IMR-90 (cell line): ENCODE measurements around the gene FAT2. TPM values are rescaled to one million over a fixed set of nuclear protein-coding genes. Genes with fewer than 3 reads are reported as not detected.

Experiments
- ATAC-seq: fragments of 200-7000 bp; cut with Tn5 transposase; 2 replicates; pipeline ENCODE4 v1.9.1; 2020; ENCODE audit warnings: low read depth, mild to moderate bottlenecking, moderate library complexity
- BruUV-seq: library from RNA; stranded (reverse); fragments of 400-500 nt; replicated peaks from 2 replicates; lab custom pipeline; 2021; lab: Mats Ljungman, UMichigan
- CTCF ChIA-PET: fragments of 300-600 bp; formaldehyde crosslinking; extraction: SDS; loops from one replicate; lab custom pipeline; 2021; ENCODE audit warnings: antibody characterized with exemption; lab: Yijun Ruan, JAX
- POLR2A ChIA-PET: fragments of 300-600 bp; sonication (Branson Sonifier 250); formaldehyde crosslinking; loops from one replicate; lab custom pipeline; 2022; ENCODE audit warnings: antibody characterized with exemption; ENCODE audit not compliant: unreplicated experiment; lab: Charles Lee
- DNase-seq: peaks from one replicate; pipeline ENCODE4 v3.0.0; 2013
- H2AFZ ChIP-seq: replicated peaks from 2 replicates; pipeline ENCODE3; 2013; ENCODE audit warnings: low read length, mild to moderate bottlenecking; ENCODE audit not compliant: poor library complexity
- H2AK5ac ChIP-seq: 2 replicates; pipeline ENCODE4 v1.6.1; 2013; ENCODE audit warnings: low read depth, low read length, inconsistent platforms
- H2AK9ac ChIP-seq: replicated peaks from 2 replicates; pipeline ENCODE3; 2013; ENCODE audit warnings: mild to moderate bottlenecking, low read depth, low read length, moderate library complexity; ENCODE audit not compliant: poor library complexity
- H2BK120ac ChIP-seq: 2 replicates; pipeline ENCODE4 v1.6.1; 2013; ENCODE audit warnings: low read depth, low read length, inconsistent platforms
- H2BK15ac ChIP-seq: 3 replicates; pipeline ENCODE4 v1.6.1; 2013; ENCODE audit warnings: low read depth, low read length, inconsistent platforms
- H2BK20ac ChIP-seq: 2 replicates; pipeline ENCODE4 v1.6.1; 2013; ENCODE audit warnings: low read depth, mild to moderate bottlenecking, inconsistent platforms, low read length, moderate library complexity
- H2BK5ac ChIP-seq: 2 replicates; pipeline ENCODE4 v1.6.1; 2013; ENCODE audit warnings: mild to moderate bottlenecking, low read depth, low read length, inconsistent platforms; ENCODE audit not compliant: poor library complexity, severe bottlenecking
- H3K14ac ChIP-seq: replicated peaks from 2 replicates; pipeline ENCODE4 v1.6.1; 2013; ENCODE audit warnings: low read depth, low read length, inconsistent platforms
- H3K18ac ChIP-seq: 2 replicates; pipeline ENCODE4 v1.6.1; 2013; ENCODE audit warnings: low read depth, low read length, control low read depth
- H3K23ac ChIP-seq: 2 replicates; pipeline ENCODE4 v1.6.1; 2013; ENCODE audit warnings: low read depth, low read length, inconsistent platforms
- H3K27ac ChIP-seq: 2 replicates; pipeline ENCODE4 v1.5.1; 2013; ENCODE audit warnings: mild to moderate bottlenecking, control low read depth, low read length; ENCODE audit not compliant: insufficient read depth
- H3K27me3 ChIP-seq: 2 replicates; pipeline ENCODE4 v1.6.1; 2013; ENCODE audit warnings: low read length; ENCODE audit not compliant: control insufficient read depth, insufficient read depth
- H3K36me3 ChIP-seq: 2 replicates; pipeline ENCODE4 v1.6.1; 2013; ENCODE audit warnings: low read length, mixed read lengths; ENCODE audit not compliant: control insufficient read depth, insufficient read depth
- H3K4ac ChIP-seq: 2 replicates; pipeline ENCODE4 v1.6.1; 2013; ENCODE audit warnings: low read depth, low read length, inconsistent platforms
- H3K4me1 ChIP-seq: 2 replicates; pipeline ENCODE4 v1.6.1; 2013; ENCODE audit warnings: low read length, mixed read lengths; ENCODE audit not compliant: control insufficient read depth, insufficient read depth
- H3K4me2 ChIP-seq: 2 replicates; pipeline ENCODE4 v1.6.1; 2013; ENCODE audit warnings: low read depth, mild to moderate bottlenecking, control low read depth, low read length, moderate library complexity
- H3K4me3 ChIP-seq: 2 replicates; pipeline ENCODE4 v1.5.1; 2013; ENCODE audit warnings: low read depth, mild to moderate bottlenecking, control low read depth, low read length, moderate library complexity; ENCODE audit not compliant: insufficient read depth
- H3K56ac ChIP-seq: 2 replicates; pipeline ENCODE4 v1.6.1; 2013; ENCODE audit warnings: low read length, inconsistent platforms; ENCODE audit not compliant: insufficient read depth; ENCODE audit errors: extremely low read depth
- H3K79me1 ChIP-seq, 2 experiments: 2 replicates each; pipeline ENCODE4 v1.6.1; 2013; ENCODE audit warnings: low read length in 2 of 2, inconsistent platforms in 1 of 2, low read depth in 1 of 2
- H3K9ac ChIP-seq: 2 replicates; pipeline ENCODE4 v1.6.1; 2013; ENCODE audit warnings: low read depth, low read length, control low read depth
- H3K9me1 ChIP-seq: 2 replicates; pipeline ENCODE4 v1.6.1; 2013; ENCODE audit warnings: low read length, inconsistent platforms; ENCODE audit not compliant: insufficient read depth
- H3K9me3 ChIP-seq: 2 replicates; pipeline ENCODE4 v1.6.1; 2013; ENCODE audit warnings: low read length; ENCODE audit not compliant: control insufficient read depth, insufficient read depth
- H4K20me1 ChIP-seq: 2 replicates; pipeline ENCODE4 v1.6.1; 2013; ENCODE audit warnings: low read length, inconsistent platforms; ENCODE audit not compliant: insufficient read depth
- H4K5ac ChIP-seq: 2 replicates; pipeline ENCODE4 v1.6.1; 2013; ENCODE audit warnings: mild to moderate bottlenecking, low read depth, low read length, control low read depth
- H4K8ac ChIP-seq, 2 experiments: 2 replicates each; pipeline ENCODE4 v1.6.1; 2013; ENCODE audit warnings: low read depth in 2 of 2, low read length in 2 of 2, control low read depth in 1 of 2, inconsistent platforms in 1 of 2
- H4K91ac ChIP-seq: 2 replicates; pipeline ENCODE4 v1.6.1; 2013; ENCODE audit warnings: low read depth, low read length, inconsistent platforms; ENCODE audit not compliant: insufficient read depth
- BHLHE40 ChIP-seq: fragments of 150-350 bp; IDR thresholded peaks from 2 replicates; pipeline ENCODE4 v1.6.1; 2016; ENCODE audit warnings: mild to moderate bottlenecking, low read depth, low read length
- CEBPB ChIP-seq: IDR thresholded peaks from 2 replicates; pipeline ENCODE4 v1.6.1; 2012; ENCODE audit warnings: low read depth, low read length, improper control_type of control experiment
- CHD1 ChIP-seq: IDR thresholded peaks from 2 replicates; pipeline ENCODE4 v1.6.1; 2012; ENCODE audit warnings: low read depth, low read length, improper control_type of control experiment
- CTCF ChIP-seq: conservative IDR thresholded peaks from 2 replicates; pipeline ENCODE4 v1.5.1; 2012; ENCODE audit warnings: mild to moderate bottlenecking, low read depth, low read length, improper control_type of control experiment
- ELK1 ChIP-seq: fragments of 150-350 bp; IDR thresholded peaks from 2 replicates; pipeline ENCODE4 v1.6.1; 2016; ENCODE audit warnings: low read depth, mild to moderate bottlenecking, low read length, moderate library complexity, borderline replicate concordance
- FOS ChIP-seq: fragments of 150-350 bp; IDR thresholded peaks from 2 replicates; pipeline ENCODE4 v1.6.1; 2016; ENCODE audit warnings: low read depth, low read length
- MAFK ChIP-seq: IDR thresholded peaks from 2 replicates; pipeline ENCODE4 v1.6.1; 2012; ENCODE audit warnings: low read depth, low read length, improper control_type of control experiment
- MXI1 ChIP-seq: IDR thresholded peaks from 2 replicates; pipeline ENCODE4 v1.6.1; 2012; ENCODE audit warnings: low read depth, mild to moderate bottlenecking, low read length, moderate library complexity, borderline replicate concordance
- NFE2L2 ChIP-seq: fragments of 150-350 bp; IDR thresholded peaks from 2 replicates; pipeline ENCODE4 v1.6.1; 2016; ENCODE audit warnings: low read depth, mild to moderate bottlenecking, low read length
- POLR2A ChIP-seq: IDR thresholded peaks from 2 replicates; pipeline ENCODE4 v1.6.1; 2012; ENCODE audit warnings: mild to moderate bottlenecking, low read depth, low read length
- RAD21 ChIP-seq: IDR thresholded peaks from 2 replicates; pipeline ENCODE4 v1.6.1; 2012; ENCODE audit warnings: low read length, improper control_type of control experiment
- RCOR1 ChIP-seq: IDR thresholded peaks from 2 replicates; pipeline ENCODE4 v1.6.1; 2012; ENCODE audit warnings: mild to moderate bottlenecking, low read length, improper control_type of control experiment; ENCODE audit not compliant: insufficient replicate concordance
- RFX5 ChIP-seq: IDR thresholded peaks from 2 replicates; pipeline ENCODE4 v1.8.0; 2012; ENCODE audit warnings: low read depth, mild to moderate bottlenecking, low read length, moderate library complexity
- SMC3 ChIP-seq: fragments of 150-350 bp; IDR thresholded peaks from 2 replicates; pipeline ENCODE4 v1.6.1; 2016; ENCODE audit warnings: low read depth, mild to moderate bottlenecking, antibody characterized with exemption, low read length, moderate library complexity
- USF2 ChIP-seq: fragments of 150-350 bp; IDR thresholded peaks from 2 replicates; pipeline ENCODE4 v1.6.1; 2017; ENCODE audit warnings: mild to moderate bottlenecking, antibody characterized with exemption, low read length, low read depth
- WGBS, 2 experiments: methylation state at CpG; one replicate each; pipeline versions ENCODE4 v1.1.5 to v1.1.7; 2013; ENCODE audit warnings: missing lambda C conversion rate in 2 of 2; ENCODE audit not compliant: insufficient read length in 1 of 2; ENCODE audit errors: extremely low coverage in 2 of 2; 5-methylcytosine and 5-hydroxymethylcytosine counted together
- dilution Hi-C: fragments of 300-500 bp; cut with HindIII; formaldehyde crosslinking; loops from one replicate; pipeline ENCODE4 v1.14.3; 2018; ENCODE audit warnings: low sequenced_read_pairs; ENCODE audit not compliant: unreplicated experiment
- in situ Hi-C: fragments of 300-500 bp; cut with MboI; formaldehyde crosslinking; loops from 3 replicates; pipeline ENCODE4 v1.14.3; 2019; ENCODE audit warnings: low sequenced_read_pairs, inconsistent platforms, mixed read lengths
- intact Hi-C: fragments of 100-400 bp; cut with micrococcal nuclease; formaldehyde crosslinking; loops from 2 replicates; pipeline ENCODE4 v1.10.0; 2022
- polyA plus RNA-seq, 3 experiments: library from polyadenylated mRNA; depleted of rRNA; stranded (reverse); fragments of >200 nt; gene quantifications; 2 replicates each; pipeline ENCODE4 v1.2.3, GENCODE V29; 2012; ENCODE audit warnings: low replicate concordance in 1 of 3
- total RNA-seq: library from RNA; depleted of rRNA; stranded (reverse); fragments of >200 nt; gene quantifications from 2 replicates; pipeline ENCODE4 v1.2.3, GENCODE V29; 2012

Gene FAT2
- total and polyA plus RNA-seq, 2 of the 4 experiments (the other 2 are of a cell fraction) = under 0.01 to 0.03 TPM

- H3K9me3 ChIP-seq = no peaks in the 10 kb centered on the region; the same call in 1 of the 2 replicates
- peak overlapping the region; percentile 33 for H2AFZ ChIP-seq
- no peak overlapping the region for H2AK5ac ChIP-seq
- no peak overlapping the region for H3K23ac ChIP-seq
- H3K36me3 ChIP-seq = no peaks in the 10 kb centered on the region
- H3K14ac ChIP-seq = no peak overlapping the region
- in situ Hi-C loops = no loop called here
- no peak overlapping the region for H2BK120ac ChIP-seq
- ATAC-seq = no peak
- BruUV-seq = no TSS peak
- CTCF ChIA-PET = no interaction called here
- H3K4me3 ChIP-seq = no peak overlapping the region
- no peak for DNase-seq
- intact Hi-C loops = no loop called here
- no peak overlapping the region for H3K4me2 ChIP-seq
- H3K27ac ChIP-seq = no peak overlapping the region
- no peak overlapping the region for H3K4ac ChIP-seq
- dilution Hi-C loops = no loop called here
- H2BK20ac ChIP-seq = no peak overlapping the region
- H4K91ac ChIP-seq = no peak overlapping the region
- no peak overlapping the region for H4K5ac ChIP-seq
- H2BK5ac ChIP-seq = no peak overlapping the region
- no peaks in the 10 kb centered on the region for H4K20me1 ChIP-seq
- no peak overlapping the region for H2AK9ac ChIP-seq
- POLR2A ChIA-PET = no interaction called here
- no peaks in the 10 kb centered on the region for H3K79me1 ChIP-seq
- H3K27me3 ChIP-seq = peaks cover 4% of the 10 kb centered on the region
- H3K9ac ChIP-seq = no peak overlapping the region
- H2BK15ac ChIP-seq = no peak overlapping the region
- H3K4me1 ChIP-seq = no peaks in the 10 kb centered on the region
- no peaks in the 10 kb centered on the region for H3K9me1 ChIP-seq
- 67% methylated on average over 2 of the region's 4 CpGs; no CpG with 5 or more reads in 1 of the 2 experiments for WGBS, 2 experiments
- no peak overlapping the region for H4K8ac ChIP-seq
- no peak overlapping the region for H3K56ac ChIP-seq
- H3K18ac ChIP-seq = no peak overlapping the region
- TF ChIP-seq ELK1 (no peak), BHLHE40 (no peak), MAFK (no peak), CHD1 (no peak), RAD21 (no peak), FOS (no peak), NFE2L2 (no peak), MXI1 (no peak), SMC3 (no peak), RFX5 (no peak), CTCF (no peak), RCOR1 (no peak), USF2 (no peak), POLR2A (no peak), CEBPB (no peak)
Measured at GRCh38 chr5:151555760-151556576, 35.2 kb downstream of the FAT2 start.
